HL-60 (cell line): ENCODE measurements around the gene AKT2.

Source experiments
- DNase-seq, 2 experiments: peaks; one replicate each; pipeline ENCODE4 v3.0.0-alpha.2; 2010 to 2020; ENCODE audit warnings: low read depth in 1 of 2, low spot score in 1 of 2
- H3K27ac ChIP-seq: fragments of 250-450 bp; sonication (Bioruptor Pico); replicated peaks from 2 replicates; pipeline ENCODE4 v1.5.1; 2020; ENCODE audit warnings: mild to moderate bottlenecking, moderate library complexity
- H3K27me3 ChIP-seq: fragments of 250-450 bp; sonication (Bioruptor Pico); 2 replicates; pipeline ENCODE4 v1.5.1; 2021; ENCODE audit warnings: mild to moderate bottlenecking, moderate library complexity; ENCODE audit not compliant: insufficient read depth, poor library complexity, severe bottlenecking
- H3K4me3 ChIP-seq: replicated peaks from 2 replicates; pipeline ENCODE4 v1.5.1; 2011; ENCODE audit warnings: mild to moderate bottlenecking, control low read depth, low read length; ENCODE audit not compliant: insufficient read depth
- GABPA ChIP-seq: IDR thresholded peaks from 2 replicates; pipeline ENCODE4 v1.6.1; 2012; ENCODE audit warnings: low read depth
- POLR2AphosphoS5 ChIP-seq: IDR thresholded peaks from 2 replicates; pipeline ENCODE4 v1.6.1; 2012; ENCODE audit warnings: low read depth
- SPI1 ChIP-seq: IDR thresholded peaks from 2 replicates; pipeline ENCODE4 v1.6.1; 2012; ENCODE audit warnings: low read depth, mild to moderate bottlenecking, borderline replicate concordance
- TF ChIP-seq, protein P1 (sequence below): IDR thresholded peaks from 2 replicates; pipeline ENCODE4 v1.6.1; 2012; ENCODE audit warnings: low read depth; ENCODE audit not compliant: insufficient replicate concordance
- TF ChIP-seq, protein P2 (sequence below): IDR thresholded peaks from one replicate; pipeline ENCODE4 v1.5.1; 2011; ENCODE audit warnings: low read length, control low read depth, inconsistent platforms; ENCODE audit not compliant: insufficient read depth

AKT2 gene

GRCh38 chr19:40229926-40230417 is 55.2 kb downstream of the AKT2 start:
- H3K27me3 ChIP-seq: peaks cover 27% of the 10 kb centered on the region

DNA sequence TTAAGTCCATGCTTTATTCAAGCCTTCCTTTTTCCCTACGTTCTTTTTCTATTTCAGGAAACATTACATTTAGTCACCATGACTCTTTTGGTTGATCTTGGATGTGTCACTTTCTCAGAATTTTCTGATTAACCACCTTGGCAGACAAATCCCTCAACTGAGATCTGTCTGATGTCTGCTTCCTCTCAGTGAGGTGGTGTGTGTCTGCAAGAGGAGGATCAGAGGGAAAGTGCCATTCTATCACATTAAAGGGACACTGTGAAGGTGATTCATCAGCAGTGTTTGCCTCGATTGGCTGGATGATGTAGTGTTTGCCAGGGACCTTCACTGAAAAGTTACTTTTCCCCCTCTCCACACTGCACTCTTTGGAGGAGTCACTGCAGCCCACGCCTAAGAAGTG is 55.7 kb downstream of the AKT2 start:
- Histone ChIP-seq H3K27me3 (peaks cover 29% of the 10 kb centered on the region), H3K4me3 (no peak overlapping the region), H3K27ac (no peak overlapping the region)
- TF ChIP-seq SPI1: no peak
- no peak for TF ChIP-seq GABPA
- TF ChIP-seq POLR2AphosphoS5: no peak
- TF ChIP-seq, protein P1, sequence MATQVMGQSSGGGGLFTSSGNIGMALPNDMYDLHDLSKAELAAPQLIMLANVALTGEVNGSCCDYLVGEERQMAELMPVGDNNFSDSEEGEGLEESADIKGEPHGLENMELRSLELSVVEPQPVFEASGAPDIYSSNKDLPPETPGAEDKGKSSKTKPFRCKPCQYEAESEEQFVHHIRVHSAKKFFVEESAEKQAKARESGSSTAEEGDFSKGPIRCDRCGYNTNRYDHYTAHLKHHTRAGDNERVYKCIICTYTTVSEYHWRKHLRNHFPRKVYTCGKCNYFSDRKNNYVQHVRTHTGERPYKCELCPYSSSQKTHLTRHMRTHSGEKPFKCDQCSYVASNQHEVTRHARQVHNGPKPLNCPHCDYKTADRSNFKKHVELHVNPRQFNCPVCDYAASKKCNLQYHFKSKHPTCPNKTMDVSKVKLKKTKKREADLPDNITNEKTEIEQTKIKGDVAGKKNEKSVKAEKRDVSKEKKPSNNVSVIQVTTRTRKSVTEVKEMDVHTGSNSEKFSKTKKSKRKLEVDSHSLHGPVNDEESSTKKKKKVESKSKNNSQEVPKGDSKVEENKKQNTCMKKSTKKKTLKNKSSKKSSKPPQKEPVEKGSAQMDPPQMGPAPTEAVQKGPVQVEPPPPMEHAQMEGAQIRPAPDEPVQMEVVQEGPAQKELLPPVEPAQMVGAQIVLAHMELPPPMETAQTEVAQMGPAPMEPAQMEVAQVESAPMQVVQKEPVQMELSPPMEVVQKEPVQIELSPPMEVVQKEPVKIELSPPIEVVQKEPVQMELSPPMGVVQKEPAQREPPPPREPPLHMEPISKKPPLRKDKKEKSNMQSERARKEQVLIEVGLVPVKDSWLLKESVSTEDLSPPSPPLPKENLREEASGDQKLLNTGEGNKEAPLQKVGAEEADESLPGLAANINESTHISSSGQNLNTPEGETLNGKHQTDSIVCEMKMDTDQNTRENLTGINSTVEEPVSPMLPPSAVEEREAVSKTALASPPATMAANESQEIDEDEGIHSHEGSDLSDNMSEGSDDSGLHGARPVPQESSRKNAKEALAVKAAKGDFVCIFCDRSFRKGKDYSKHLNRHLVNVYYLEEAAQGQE: no peak
- TF ChIP-seq, protein P2, sequence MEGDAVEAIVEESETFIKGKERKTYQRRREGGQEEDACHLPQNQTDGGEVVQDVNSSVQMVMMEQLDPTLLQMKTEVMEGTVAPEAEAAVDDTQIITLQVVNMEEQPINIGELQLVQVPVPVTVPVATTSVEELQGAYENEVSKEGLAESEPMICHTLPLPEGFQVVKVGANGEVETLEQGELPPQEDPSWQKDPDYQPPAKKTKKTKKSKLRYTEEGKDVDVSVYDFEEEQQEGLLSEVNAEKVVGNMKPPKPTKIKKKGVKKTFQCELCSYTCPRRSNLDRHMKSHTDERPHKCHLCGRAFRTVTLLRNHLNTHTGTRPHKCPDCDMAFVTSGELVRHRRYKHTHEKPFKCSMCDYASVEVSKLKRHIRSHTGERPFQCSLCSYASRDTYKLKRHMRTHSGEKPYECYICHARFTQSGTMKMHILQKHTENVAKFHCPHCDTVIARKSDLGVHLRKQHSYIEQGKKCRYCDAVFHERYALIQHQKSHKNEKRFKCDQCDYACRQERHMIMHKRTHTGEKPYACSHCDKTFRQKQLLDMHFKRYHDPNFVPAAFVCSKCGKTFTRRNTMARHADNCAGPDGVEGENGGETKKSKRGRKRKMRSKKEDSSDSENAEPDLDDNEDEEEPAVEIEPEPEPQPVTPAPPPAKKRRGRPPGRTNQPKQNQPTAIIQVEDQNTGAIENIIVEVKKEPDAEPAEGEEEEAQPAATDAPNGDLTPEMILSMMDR: no peak
- DNase-seq: no peak

More at GRCh38 chr19:40229926-40230417, 55.2 kb downstream of the AKT2 start:
- no peak for DNase-seq
- TF ChIP-seq, protein P1: no peak
- TF ChIP-seq, protein P2: no peak
- TF ChIP-seq GABPA (no peak), SPI1 (no peak), POLR2AphosphoS5 (no peak)
- Histone ChIP-seq H3K27ac (no peak overlapping the region), H3K4me3 (no peak overlapping the region)

- Histone ChIP-seq H3K4me3 (no peak overlapping the region), H3K27me3 (peaks cover 29% of the 10 kb centered on the region), H3K27ac (no peak overlapping the region)
- TF ChIP-seq, protein P1: no peak
- TF ChIP-seq POLR2AphosphoS5: no peak
- no peak for DNase-seq
Observed at GRCh38 chr19:40228863-40229262, 56.3 kb downstream of the AKT2 start.

DNA sequence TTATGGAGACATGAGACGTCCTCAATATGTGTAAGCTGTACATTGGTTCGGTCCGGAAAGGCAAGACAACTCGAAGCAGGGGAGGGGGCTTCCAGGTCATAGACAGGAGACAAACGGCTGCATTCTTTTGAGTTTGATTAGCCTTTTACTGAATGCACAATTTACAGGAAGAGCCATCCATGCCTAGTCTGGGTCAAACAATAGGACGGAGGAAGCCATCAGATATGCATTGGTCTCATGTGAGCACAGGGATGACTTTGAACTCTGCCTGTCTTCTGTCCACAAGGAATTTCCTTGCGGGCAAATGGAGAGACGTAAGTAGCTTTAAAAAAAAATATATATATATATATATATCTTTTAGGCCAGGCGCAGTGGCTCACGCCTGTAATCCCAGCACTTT is 56.8 kb downstream of the AKT2 start:
- TF ChIP-seq POLR2AphosphoS5 (no peak), GABPA (no peak), SPI1 (no peak)
- TF ChIP-seq, protein P1: no peak
- TF ChIP-seq, protein P2: no peak
- DNase-seq: no peak
- H3K27me3 ChIP-seq: peaks cover 29% of the 10 kb centered on the region
- no peak overlapping the region for H3K4me3 ChIP-seq
- no peak overlapping the region for H3K27ac ChIP-seq
